GM21717 (cell line): ENCODE results near the gene FPGS.
"Not testable (repeated sequence)": the region's sequence is repeated elsewhere in the genome, so short reads cannot be mapped to it uniquely, and the experiment has no call there.

ENCODE experiments used
- ATAC-seq: cut with Tn5 transposase; IDR thresholded peaks from one replicate; pipeline ENCODE4 v1.9.1; 2021; ENCODE audit warnings: mild to moderate bottlenecking, moderate library complexity; ENCODE audit not compliant: unreplicated experiment

The FPGS gene

GRCh38 chr9:127770905-127771569 is 31.6 kb upstream of the FPGS start:
- ATAC-seq, result peak; percentile 76

GRCh38 chr9:127771570-127772189 is 31.0 kb upstream of the FPGS start:
- no peak for ATAC-seq

- no peak for ATAC-seq
These were observed 30.1 kb upstream of the FPGS start for GRCh38 chr9:127772603-127773002.

DNA sequence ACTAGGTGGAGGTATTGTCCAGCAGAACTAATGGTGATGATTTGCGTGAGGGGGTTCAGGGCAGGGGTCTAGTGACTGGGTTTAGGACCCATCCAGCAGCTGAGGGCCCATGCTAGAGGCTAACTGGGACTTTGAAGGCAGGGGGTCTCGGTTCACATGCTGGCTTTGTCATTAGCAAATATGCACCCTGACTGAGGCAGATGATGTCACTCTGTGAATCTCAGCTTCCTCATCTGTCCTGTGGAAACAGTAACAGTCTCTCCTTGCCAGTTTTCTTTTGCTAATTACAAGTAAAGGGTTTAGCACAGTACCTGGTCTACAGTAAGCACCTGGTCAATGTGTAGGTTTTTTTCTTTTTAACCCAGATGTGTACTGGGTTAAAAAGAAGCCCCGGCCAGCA is 29.4 kb upstream of the FPGS start:
- ATAC-seq, result no peak

DNA sequence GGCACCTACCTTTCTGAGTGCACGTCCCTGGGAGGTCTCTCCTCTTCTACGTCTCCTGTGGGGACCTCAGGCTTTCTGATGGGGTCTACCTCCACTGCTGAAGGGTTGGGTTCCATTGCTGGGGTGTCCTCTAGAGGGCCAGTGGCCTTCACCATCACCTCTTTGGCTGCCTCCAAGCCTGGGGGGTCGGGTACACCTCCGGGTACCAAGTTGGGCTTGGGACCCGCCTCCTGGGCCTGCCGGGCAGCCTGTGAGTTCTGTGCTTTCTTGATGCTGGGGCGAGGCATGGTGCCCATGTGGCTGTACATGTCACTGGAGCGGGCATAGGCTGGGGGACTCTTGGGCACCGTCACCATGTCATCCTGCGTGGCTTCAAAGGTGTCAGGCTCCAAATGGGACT is 28.7 kb upstream of the FPGS start:
- no peak for ATAC-seq

DNA sequence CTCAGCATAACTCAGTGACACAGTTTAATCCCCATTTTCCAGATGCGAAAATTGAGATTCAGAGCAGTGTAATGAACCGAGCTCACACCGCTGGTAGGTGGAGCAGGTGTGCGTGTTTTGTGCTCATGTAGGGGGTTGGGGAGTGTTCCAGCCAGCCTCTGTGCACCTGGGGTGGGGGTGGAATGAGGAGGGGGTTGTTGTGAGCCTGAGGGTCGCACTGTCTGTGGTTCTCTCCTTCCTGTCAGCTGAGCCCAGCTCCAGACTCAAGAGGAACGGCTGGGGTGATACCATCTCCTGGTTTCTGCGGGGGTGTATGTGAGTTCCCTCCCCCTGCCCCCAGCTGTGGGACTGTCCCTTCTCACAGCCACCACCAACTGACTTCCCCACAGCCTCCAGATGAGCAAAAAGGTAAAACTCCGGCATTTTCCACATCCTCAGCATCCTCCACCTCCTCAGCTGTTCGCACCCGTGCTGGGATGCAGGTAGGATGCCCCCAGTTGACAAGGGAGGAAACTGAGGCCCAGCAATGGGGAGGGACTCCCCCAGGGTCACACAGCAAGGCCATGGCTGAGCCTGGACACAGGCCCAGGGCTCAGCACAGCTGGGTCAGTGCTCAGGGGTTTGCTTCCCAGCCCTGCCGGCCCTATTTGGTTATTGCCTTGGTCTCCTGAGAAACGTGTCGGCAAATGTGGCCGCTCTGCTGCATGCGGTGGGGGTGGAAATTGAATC is 26.3 kb upstream of the FPGS start:
- ATAC-seq, result no peak

- no peak for ATAC-seq
These were observed 25.8 kb upstream of the FPGS start for GRCh38 chr9:127776924-127777289.

DNA sequence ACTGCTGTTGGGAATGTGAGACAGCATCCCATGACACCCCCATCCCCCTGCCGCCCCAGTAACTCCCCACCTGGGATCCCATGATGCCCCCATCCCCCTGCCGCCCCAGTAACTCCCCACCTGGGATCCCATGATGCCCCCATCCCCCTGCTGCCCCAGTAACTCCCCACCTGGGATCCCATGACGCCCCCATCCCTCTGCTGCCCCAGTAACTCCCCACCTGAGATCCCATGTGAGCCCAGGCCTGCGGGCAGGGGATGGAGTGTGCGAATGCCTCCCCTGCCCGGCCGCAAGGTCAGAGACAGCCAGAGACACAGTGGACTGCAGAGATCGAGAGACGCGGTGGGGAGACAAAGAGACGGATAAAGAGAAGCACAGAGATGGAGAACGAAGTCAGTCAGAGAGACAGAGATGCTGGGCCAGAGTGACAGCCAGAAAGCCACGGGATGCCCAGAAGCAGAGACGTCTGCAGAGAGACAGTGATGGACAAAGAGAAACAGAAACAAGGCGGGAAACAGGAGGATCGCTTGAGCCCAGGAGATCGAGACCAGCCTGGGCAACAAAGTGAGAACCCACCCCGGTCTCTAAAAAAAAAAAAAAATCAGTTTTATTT is 25.2 kb upstream of the FPGS start:
- no peak for ATAC-seq

GRCh38 chr9:127778280-127779135 is 24.2 kb upstream of the FPGS start, which contains the start of gene SH2D3C:
Gene SH2D3C, minus strand, starts transcription at chr9:127778666. Its CDS starts 39 bp downstream, at chr9:127778627.
- ATAC-seq, result peak; percentile 35

DNA sequence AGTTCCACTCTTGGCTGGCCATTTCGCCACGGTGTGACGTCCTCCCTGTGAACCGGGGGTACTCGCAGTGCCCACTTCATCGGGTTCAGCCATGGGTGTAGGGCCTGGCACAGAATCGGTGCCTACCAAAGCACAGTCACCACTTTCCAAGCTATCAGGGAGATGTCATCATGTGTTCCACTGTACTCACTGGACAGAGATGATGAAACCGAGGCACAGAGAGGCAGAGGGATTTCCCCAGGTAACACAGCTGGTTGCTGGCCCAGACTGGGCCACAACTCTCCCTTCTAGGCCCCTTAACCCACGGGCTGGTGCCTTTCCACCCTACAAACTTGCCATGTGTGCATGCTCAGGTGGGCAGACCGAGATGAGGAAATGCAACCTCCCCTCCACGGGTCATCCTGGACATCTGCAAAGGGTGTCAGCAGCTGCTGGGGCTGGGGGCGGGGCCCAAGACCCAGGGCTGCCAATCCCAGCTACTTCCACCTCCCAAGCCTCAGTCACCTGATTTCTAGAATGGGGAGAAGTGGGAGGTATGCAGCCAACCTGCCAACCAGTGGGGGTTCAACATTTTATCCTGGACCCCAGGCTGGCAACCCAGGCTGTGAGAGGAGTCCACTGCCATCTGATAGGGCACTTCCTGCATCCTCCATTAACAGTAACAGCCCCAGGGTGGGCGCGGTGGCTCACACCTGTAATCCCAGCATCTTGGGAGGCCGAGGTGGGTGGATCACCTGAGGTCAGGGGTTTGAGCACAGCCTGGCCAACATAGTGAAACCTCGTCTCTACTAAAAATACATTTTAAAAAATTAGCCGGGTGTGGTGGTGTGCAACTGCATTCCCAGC is 23.3 kb upstream of the FPGS start:
- ATAC-seq, result peak; percentile 48

DNA sequence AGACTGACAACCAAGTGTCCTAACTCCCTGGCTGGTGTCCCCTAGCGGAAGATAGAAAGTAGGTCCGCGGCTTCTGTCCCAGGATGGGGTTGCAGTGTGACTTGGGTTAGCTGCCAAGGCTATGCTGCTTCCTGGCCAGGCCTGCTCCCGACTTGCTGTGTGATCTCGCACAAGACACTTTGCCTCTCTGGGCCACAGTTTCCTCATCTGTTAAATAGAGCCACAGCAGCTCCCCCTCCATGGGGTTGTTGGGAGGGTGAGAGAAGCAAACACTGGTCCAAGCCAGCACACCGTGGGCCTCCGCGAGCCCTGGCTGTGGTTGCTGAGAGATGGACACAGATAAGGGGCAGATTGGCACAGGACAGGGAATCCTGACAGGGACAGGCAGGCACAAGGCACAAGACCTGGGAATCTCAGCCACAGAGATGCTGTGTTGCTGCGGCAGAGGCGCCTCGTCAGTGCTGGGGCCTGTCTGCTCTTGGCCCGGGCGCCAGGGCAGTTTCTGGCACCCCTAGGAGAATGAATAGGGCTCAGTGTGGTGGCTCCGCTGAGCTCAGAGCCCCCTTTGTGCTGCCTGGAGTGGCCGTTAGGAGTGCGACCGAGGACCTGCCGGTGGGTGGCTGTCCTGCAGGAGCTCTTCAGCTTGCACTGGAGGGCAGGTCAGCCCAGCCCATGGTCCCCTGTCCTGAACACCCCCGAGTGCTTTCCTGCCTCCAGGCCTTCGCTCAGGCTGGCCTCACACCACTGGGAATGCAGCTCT is 22.4 kb upstream of the FPGS start:
- no peak for ATAC-seq

DNA sequence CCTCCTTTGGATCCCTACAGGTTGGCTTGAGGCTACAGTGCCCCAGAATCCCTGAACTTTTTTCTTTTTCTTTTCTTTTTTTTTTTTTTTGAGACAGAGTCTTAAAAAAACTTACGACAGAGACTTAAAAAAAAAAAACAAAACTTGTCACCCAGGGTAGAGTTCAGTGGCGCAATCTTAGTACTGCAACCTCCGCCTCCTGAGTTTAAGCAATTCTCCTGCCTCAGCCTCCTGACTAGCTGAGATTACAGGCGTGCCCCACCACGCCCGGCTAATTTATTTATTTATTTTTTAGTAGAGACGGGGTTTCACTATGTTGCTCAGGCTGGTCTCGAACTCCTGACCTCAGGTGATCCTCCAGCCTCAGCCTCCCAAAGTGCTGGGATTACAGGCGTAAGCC is 21.8 kb upstream of the FPGS start:
- not testable (repeated sequence) for ATAC-seq

DNA sequence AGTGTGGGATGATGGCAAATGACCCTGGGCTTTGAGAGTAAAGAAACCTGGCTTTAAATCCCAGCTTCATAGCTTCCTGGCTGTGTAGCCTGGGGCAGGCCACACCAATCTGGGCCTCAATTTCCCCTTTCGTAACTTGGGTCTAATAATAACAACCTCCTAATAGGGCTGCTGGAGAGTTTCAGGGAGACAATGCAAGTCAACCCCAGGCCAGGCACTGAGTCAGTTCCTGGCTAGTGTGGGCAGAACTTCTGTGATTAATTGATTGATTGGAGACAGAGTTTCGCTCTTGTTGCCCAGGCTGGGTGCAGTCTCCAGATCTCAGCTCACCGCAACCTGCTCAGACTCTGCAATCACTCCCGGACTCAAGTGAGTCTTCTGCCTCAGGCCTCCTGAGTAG is 20.9 kb upstream of the FPGS start:
- no peak for ATAC-seq

GRCh38 chr9:127783111-127784008 is 19.3 kb upstream of the FPGS start:
- no peak for ATAC-seq

DNA sequence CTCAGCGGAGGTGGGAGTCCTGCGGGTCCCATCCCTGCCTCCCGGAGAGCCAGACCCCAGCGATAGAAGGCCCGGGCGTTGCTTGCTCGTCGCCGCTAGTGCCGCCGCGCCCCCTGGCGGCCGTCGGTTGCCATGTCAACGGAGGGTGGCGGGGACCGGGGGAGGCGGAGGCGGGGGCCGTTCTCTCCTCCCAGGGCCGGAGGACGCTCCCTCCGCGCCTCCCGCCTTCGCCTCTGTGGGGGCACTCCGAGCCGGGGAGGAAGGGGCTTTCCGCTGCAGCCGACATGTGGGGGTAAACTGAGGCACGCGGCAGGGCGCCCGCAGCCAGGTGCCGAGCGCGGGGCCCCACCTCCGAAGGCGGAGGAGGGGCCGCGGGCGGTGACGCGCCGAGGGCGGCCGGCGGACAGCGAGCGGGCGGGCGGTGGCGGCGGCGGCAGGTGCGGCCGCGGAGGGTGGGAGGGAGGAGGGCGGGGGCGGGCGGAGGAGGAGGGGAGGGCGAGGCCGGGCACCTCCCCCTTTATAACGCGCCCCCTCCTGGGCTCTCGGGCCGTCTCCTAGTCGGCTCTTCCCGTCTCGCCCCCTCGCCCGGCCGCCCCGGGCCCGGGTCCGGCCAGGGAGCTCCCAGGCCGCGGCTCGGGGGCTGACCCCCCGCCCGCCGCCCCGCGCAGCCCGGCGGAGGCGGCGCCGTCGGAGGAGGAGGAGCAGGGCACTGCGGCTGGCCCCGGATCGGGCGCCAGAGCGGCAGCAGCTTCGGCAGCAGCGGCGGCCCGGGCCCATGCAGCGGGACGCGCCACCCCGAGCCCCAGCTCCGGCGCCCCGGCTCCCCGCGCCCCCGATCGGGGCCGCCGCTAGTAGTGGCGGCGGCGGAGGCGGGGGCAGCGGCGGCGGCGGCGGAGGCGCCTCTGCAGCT is 17.4 kb upstream of the FPGS start:
- ATAC-seq, result peak; percentile 32

- peak; percentile 54 for ATAC-seq
These were observed 16.5 kb upstream of the FPGS start, which contains the start of gene CDK9 for GRCh38 chr9:127785933-127786772. Gene CDK9, plus strand, starts transcription at chr9:127786034. Its CDS starts 115 bp downstream, at chr9:127786149.
